GM23248 (cell line): ENCODE data around the gene ARL14.

ENCODE experiments used
- EZH2 ChIP-seq: fragments of 200-600 bp; sonication (generic); IDR thresholded peaks from 2 replicates; pipeline ENCODE4 v1.6.1; 2018; ENCODE audit warnings: antibody characterized with exemption, mild to moderate bottlenecking; ENCODE audit not compliant: insufficient read depth, poor library complexity, severe bottlenecking
- EZH2phosphoT487 ChIP-seq: fragments of 200-600 bp; sonication (generic); IDR thresholded peaks from 2 replicates; pipeline ENCODE4 v1.6.1; 2018; ENCODE audit warnings: antibody characterized with exemption, moderate library complexity, mild to moderate bottlenecking, low read depth; ENCODE audit not compliant: insufficient read depth

- no peak for TF ChIP-seq EZH2phosphoT487
- TF ChIP-seq EZH2 = no peak
Observed at GRCh38 chr3:160665231-160665630, 11.7 kb upstream of the ARL14 start.
